HuH-7.5 (cell line): Measurements from ENCODE around the gene NIPAL3.
"Not testable (repeated sequence)": the region's sequence is repeated elsewhere in the genome, so short reads cannot be mapped to it uniquely, and the experiment has no call there.

Source experiments
- DNase-seq: peaks from one replicate; pipeline ENCODE4 v3.0.0; 2011; ENCODE audit warnings: low spot score

Gene NIPAL3

DNA sequence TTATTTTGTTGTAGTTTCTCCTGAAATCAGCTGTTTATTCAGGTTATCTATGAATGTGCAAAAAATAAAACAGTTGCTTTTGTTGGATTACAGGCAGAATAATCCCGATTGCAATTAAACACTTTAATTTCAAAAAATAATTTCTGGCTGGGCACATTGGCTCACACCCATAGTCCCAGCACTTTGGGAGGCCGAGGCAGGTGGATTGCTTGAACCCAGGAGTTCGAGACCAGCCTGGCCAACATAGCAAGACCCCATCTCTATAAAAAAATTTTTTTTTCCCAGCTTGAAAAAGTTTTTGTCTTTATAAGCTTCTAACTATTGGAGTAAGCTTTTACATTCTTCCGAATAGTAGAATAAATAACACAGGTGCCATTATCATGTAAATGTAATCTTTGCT is 102.3 kb downstream of the NIPAL3 start:
- DNase-seq: no peak

- DNase-seq: not testable (repeated sequence)
Observed at GRCh38 chr1:24520282-24520681, 104.7 kb downstream of the NIPAL3 start.
